PC-3 (cell line): ENCODE results near the gene HIVEP3. TPM values are rescaled to one million over a fixed set of nuclear protein-coding genes. Genes with fewer than 3 reads are reported as not detected.

Experiments
- ATAC-seq: fragments of 200-7000 bp; cut with Tn5 transposase; 2 replicates; pipeline ENCODE4 v1.9.1; 2020; ENCODE audit warnings: mild to moderate bottlenecking, moderate library complexity
- BruUV-seq: library from RNA; stranded (reverse); fragments of 400-500 nt; replicated peaks from 2 replicates; lab custom pipeline; 2021; lab: Mats Ljungman, UMichigan
- CTCF ChIA-PET: fragments of 300-600 bp; sonication (Branson Sonifier 250); formaldehyde crosslinking; loops from one replicate; lab custom pipeline; 2022; ENCODE audit warnings: antibody characterized with exemption; lab: Charles Lee
- POLR2A ChIA-PET: fragments of 300-600 bp; sonication (Branson Sonifier 250); formaldehyde crosslinking; loops from one replicate; lab custom pipeline; 2022; ENCODE audit warnings: antibody characterized with exemption; ENCODE audit not compliant: unreplicated experiment; lab: Charles Lee
- DNase-seq: peaks from one replicate; pipeline ENCODE4 v3.0.0-alpha.2; 2015
- H2AFZ ChIP-seq: fragments of 300-600 bp; sonication (generic); 2 replicates; pipeline ENCODE4 v1.6.0; 2016; ENCODE audit warnings: antibody characterized with exemption, low read length
- H3F3A ChIP-seq: fragments of 300-600 bp; sonication (generic); one replicate; pipeline ENCODE4 v1.6.0; 2017; ENCODE audit warnings: antibody characterized with exemption, low read length, control low read depth, mild to moderate bottlenecking; ENCODE audit not compliant: unreplicated experiment
- H3K27ac ChIP-seq: fragments of 300-600 bp; sonication (generic); 2 replicates; pipeline ENCODE4 v1.5.1; 2016; ENCODE audit warnings: mild to moderate bottlenecking, low read length
- H3K27me3 ChIP-seq: fragments of 300-600 bp; sonication (generic); 2 replicates; pipeline ENCODE4 v1.6.1; 2016; ENCODE audit warnings: low read length, mixed read lengths
- H3K36me3 ChIP-seq: fragments of 300-600 bp; sonication (generic); 2 replicates; pipeline ENCODE4 v1.6.1; 2016; ENCODE audit warnings: low read depth, mixed run types, low read length, mixed read lengths
- H3K4me1 ChIP-seq: fragments of 300-600 bp; sonication (generic); 2 replicates; pipeline ENCODE4 v1.5.1; 2016; ENCODE audit warnings: low read length; ENCODE audit not compliant: insufficient read depth
- H3K4me2 ChIP-seq: fragments of 300-600 bp; sonication (generic); 2 replicates; pipeline ENCODE4 v1.6.0; 2016; ENCODE audit warnings: low read length
- H3K4me3 ChIP-seq: fragments of 300-600 bp; sonication (generic); 2 replicates; pipeline ENCODE4 v1.5.1; 2016; ENCODE audit warnings: mild to moderate bottlenecking, low read length, mixed read lengths
- H3K79me2 ChIP-seq: fragments of 300-600 bp; sonication (generic); 2 replicates; pipeline ENCODE4 v1.6.1; 2017; ENCODE audit warnings: low read length, mixed read lengths
- H3K9ac ChIP-seq: fragments of 300-600 bp; sonication (generic); 2 replicates; pipeline ENCODE4 v1.6.0; 2016; ENCODE audit warnings: mild to moderate bottlenecking, low read length
- H3K9me2 ChIP-seq: fragments of 300-600 bp; sonication (generic); replicated peaks from 2 replicates; pipeline ENCODE4 v1.6.1; 2016; ENCODE audit warnings: mixed run types, low read length, mixed read lengths
- H3K9me3 ChIP-seq: fragments of 300-600 bp; sonication (generic); 2 replicates; pipeline ENCODE4 v1.6.1; 2016; ENCODE audit warnings: low read length, mixed read lengths
- H4K20me1 ChIP-seq: fragments of 300-600 bp; sonication (generic); 2 replicates; pipeline ENCODE4 v1.6.1; 2016; ENCODE audit warnings: low read length, mixed read lengths
- CTCF ChIP-seq: fragments of 300-600 bp; sonication (generic); conservative IDR thresholded peaks from 2 replicates; pipeline ENCODE4 v1.5.1; 2017; ENCODE audit warnings: antibody characterized with exemption, low read depth, mild to moderate bottlenecking, low read length
- EZH2 ChIP-seq: fragments of 300-600 bp; sonication (generic); IDR thresholded peaks from one replicate; pipeline ENCODE4 v1.6.1; 2017; ENCODE audit warnings: antibody characterized with exemption, mild to moderate bottlenecking, low read length; ENCODE audit not compliant: unreplicated experiment
- EZH2phosphoT487 ChIP-seq: fragments of 300-600 bp; sonication (generic); IDR thresholded peaks from 2 replicates; pipeline ENCODE4 v1.6.1; 2018; ENCODE audit warnings: mild to moderate bottlenecking, antibody characterized with exemption, low read length, borderline replicate concordance
- intact Hi-C: fragments of 100-400 bp; cut with micrococcal nuclease; formaldehyde crosslinking; loops from 2 replicates; pipeline ENCODE4 v1.9.0; 2023
- total RNA-seq: library from RNA; depleted of rRNA; stranded (reverse); fragments of >200 nt; gene quantifications from 2 replicates; pipeline ENCODE4 v1.2.3, GENCODE V29; 2014

HIVEP3 gene
- total RNA-seq, 1 experiment from 2014 or later, result 9.8 TPM

GRCh38 chr1:41627491-41628280 is 291.0 kb downstream of the HIVEP3 start:
- peaks cover 38% of the 10 kb centered on the region for H3K4me1 ChIP-seq
- DNase-seq, result no peak
- H4K20me1 ChIP-seq, result no peaks in the 10 kb centered on the region; the same call in 1 of the 2 replicates
- H3F3A ChIP-seq, result no peaks in the 10 kb centered on the region
- no peaks in the 10 kb centered on the region for H3K36me3 ChIP-seq
- no peak for ATAC-seq
- H3K27me3 ChIP-seq, result no peaks in the 10 kb centered on the region
- no peaks in the 10 kb centered on the region for H3K9me3 ChIP-seq
- BruUV-seq, result no TSS peak
- no peak overlapping the region for H3K9ac ChIP-seq
- POLR2A ChIA-PET, result no interaction called here
- no peak overlapping the region for H3K27ac ChIP-seq
- no peak for TF ChIP-seq CTCF
- TF ChIP-seq EZH2phosphoT487, result no peak
- no peak for TF ChIP-seq EZH2
- H3K9me2 ChIP-seq, result no peaks in the 10 kb centered on the region
- no peak overlapping the region; the same call in 1 of the 2 replicates for H3K4me2 ChIP-seq
- CTCF ChIA-PET, result no interaction called here
- no peaks in the 10 kb centered on the region for H3K79me2 ChIP-seq
- intact Hi-C loops, result loop anchor here (5.0 kb wide), 1 partner anchor 35 kb away; no protein-coding TSS in a partner anchor
- H3K4me3 ChIP-seq, result no peak overlapping the region
- H2AFZ ChIP-seq, result no peak overlapping the region

- no peak for TF ChIP-seq EZH2phosphoT487
- TF ChIP-seq CTCF, result no peak
- TF ChIP-seq EZH2, result no peak
- no peak overlapping the region for H3K9ac ChIP-seq
- no peaks in the 10 kb centered on the region; the same call in 1 of the 2 replicates for H4K20me1 ChIP-seq
- CTCF ChIA-PET, result no interaction called here
- no peaks in the 10 kb centered on the region for H3K36me3 ChIP-seq
- H3K4me2 ChIP-seq, result peak overlapping the region; percentile 24
- no peak overlapping the region for H3K4me3 ChIP-seq
- H2AFZ ChIP-seq, result no peak overlapping the region
- H3K27me3 ChIP-seq, result no peaks in the 10 kb centered on the region
- H3K27ac ChIP-seq, result 0 out of 2 replicates have a peak overlapping the region, but pooled peaks have one; percentile 1
- no peaks in the 10 kb centered on the region for H3F3A ChIP-seq
- no TSS peak for BruUV-seq
- POLR2A ChIA-PET, result no interaction called here
- H3K4me1 ChIP-seq, result peaks cover 41% of the 10 kb centered on the region
- ATAC-seq, result peak; percentile 78
- H3K79me2 ChIP-seq, result no peaks in the 10 kb centered on the region
- no peaks in the 10 kb centered on the region for H3K9me3 ChIP-seq
- H3K9me2 ChIP-seq, result no peaks in the 10 kb centered on the region
- intact Hi-C loops, result loop anchor here (5.0 kb wide), 1 partner anchor 36 kb away; no protein-coding TSS in a partner anchor
- DNase-seq, result peak; percentile 77
Observed at GRCh38 chr1:41626616-41627375, 291.9 kb downstream of the HIVEP3 start.
